Effector memory CD4-positive, alpha-beta T cell (primary cell): Measurements from ENCODE around the gene PLCL1.

Experiments used
- DNase-seq, 3 donors: peaks; one replicate each; pipeline ENCODE4 v3.0.0-alpha.2; 2020
- H3K27ac ChIP-seq: 2 replicates; pipeline ENCODE4 v1.7.0; 2013; ENCODE audit warnings: mild to moderate bottlenecking, low read length, moderate library complexity; ENCODE audit not compliant: insufficient read depth, poor library complexity, severe bottlenecking
- H3K27me3 ChIP-seq: replicated peaks from 2 replicates; pipeline ENCODE4 v1.7.0; 2013; ENCODE audit warnings: mild to moderate bottlenecking, low read length; ENCODE audit not compliant: insufficient read depth, control insufficient read depth, poor library complexity, severe bottlenecking
- H3K36me3 ChIP-seq: 2 replicates; pipeline ENCODE4 v1.7.0; 2013; ENCODE audit warnings: mild to moderate bottlenecking, low read length, moderate library complexity; ENCODE audit not compliant: control insufficient read depth, insufficient read depth
- H3K4me1 ChIP-seq: 2 replicates; pipeline ENCODE4 v1.7.0; 2013; ENCODE audit warnings: low read length, mild to moderate bottlenecking; ENCODE audit not compliant: control insufficient read depth, insufficient read depth, poor library complexity, severe bottlenecking
- H3K4me3 ChIP-seq: 2 replicates; pipeline ENCODE4 v1.7.0; 2013; ENCODE audit warnings: low read length, low read depth, mild to moderate bottlenecking; ENCODE audit not compliant: insufficient read depth, poor library complexity, severe bottlenecking
- H3K9me3 ChIP-seq: 2 replicates; pipeline ENCODE4 v1.7.0; 2013; ENCODE audit warnings: mild to moderate bottlenecking, low read length, moderate library complexity; ENCODE audit not compliant: control insufficient read depth

The PLCL1 gene

GRCh38 chr2:197838036-197838435 lies 33.6 kb downstream of the PLCL1 start:
- Histone ChIP-seq H3K27ac (peak overlapping the region; percentile 66), H3K9me3 (no peaks in the 10 kb centered on the region), H3K4me3 (peak overlapping the region; percentile 41), H3K36me3 (no peaks in the 10 kb centered on the region), H3K27me3 (no peaks in the 10 kb centered on the region), H3K4me1 (peaks cover 22% of the 10 kb centered on the region)
- no peak for DNase-seq

GRCh38 chr2:197838579-197838978 lies 34.2 kb downstream of the PLCL1 start:
- H3K4me1 ChIP-seq, result peaks cover 22% of the 10 kb centered on the region
- no peak for DNase-seq
- peak overlapping the region; percentile 41 for H3K4me3 ChIP-seq
- peak overlapping the region; percentile 66 for H3K27ac ChIP-seq
- H3K36me3 ChIP-seq, result no peaks in the 10 kb centered on the region
- H3K27me3 ChIP-seq, result no peaks in the 10 kb centered on the region
- no peaks in the 10 kb centered on the region for H3K9me3 ChIP-seq

- Histone ChIP-seq H3K36me3 (no peaks in the 10 kb centered on the region), H3K27ac (no peak overlapping the region), H3K4me1 (peaks cover 22% of the 10 kb centered on the region), H3K27me3 (no peaks in the 10 kb centered on the region), H3K9me3 (no peaks in the 10 kb centered on the region), H3K4me3 (no peak overlapping the region)
- no peak for DNase-seq
These were observed 34.9 kb downstream of the PLCL1 start for GRCh38 chr2:197839327-197839726.

- Histone ChIP-seq H3K36me3 (no peaks in the 10 kb centered on the region), H3K27ac (no peak overlapping the region), H3K4me1 (peaks cover 22% of the 10 kb centered on the region), H3K9me3 (no peaks in the 10 kb centered on the region), H3K27me3 (no peaks in the 10 kb centered on the region), H3K4me3 (no peak overlapping the region)
- DNase-seq, result no peak
These were observed 35.5 kb downstream of the PLCL1 start for GRCh38 chr2:197839856-197840255.

GRCh38 chr2:197846128-197846527 lies 41.7 kb downstream of the PLCL1 start:
- no peak for DNase-seq
- H3K27ac ChIP-seq, result no peak overlapping the region
- H3K9me3 ChIP-seq, result no peaks in the 10 kb centered on the region
- no peaks in the 10 kb centered on the region for H3K27me3 ChIP-seq
- no peak overlapping the region for H3K4me3 ChIP-seq
- peaks cover 14% of the 10 kb centered on the region for H3K4me1 ChIP-seq
- no peaks in the 10 kb centered on the region for H3K36me3 ChIP-seq

GRCh38 chr2:197846777-197847176 lies 42.4 kb downstream of the PLCL1 start:
- Histone ChIP-seq H3K36me3 (no peaks in the 10 kb centered on the region), H3K27me3 (no peaks in the 10 kb centered on the region), H3K4me3 (no peak overlapping the region), H3K4me1 (peaks cover 14% of the 10 kb centered on the region), H3K9me3 (no peaks in the 10 kb centered on the region), H3K27ac (no peak overlapping the region)
- no peak for DNase-seq

GRCh38 chr2:197847651-197848401 lies 43.4 kb downstream of the PLCL1 start:
- H3K36me3 ChIP-seq, result no peaks in the 10 kb centered on the region
- H3K27me3 ChIP-seq, result no peaks in the 10 kb centered on the region
- peaks cover 14% of the 10 kb centered on the region for H3K4me1 ChIP-seq
- peak overlapping the region; percentile 61 for H3K27ac ChIP-seq
- DNase-seq, result no peak
- peak overlapping the region; percentile 8 for H3K4me3 ChIP-seq
- no peaks in the 10 kb centered on the region for H3K9me3 ChIP-seq

- Histone ChIP-seq H3K4me3 (no peak overlapping the region), H3K4me1 (peaks cover 14% of the 10 kb centered on the region), H3K27ac (peak overlapping the region; percentile 61), H3K36me3 (no peaks in the 10 kb centered on the region), H3K27me3 (no peaks in the 10 kb centered on the region), H3K9me3 (no peaks in the 10 kb centered on the region)
- DNase-seq, result no peak
These were observed 44.2 kb downstream of the PLCL1 start for GRCh38 chr2:197848602-197849001.

- Histone ChIP-seq H3K4me1 (peaks cover 14% of the 10 kb centered on the region), H3K27ac (no peak overlapping the region)
These were observed 46.6 kb downstream of the PLCL1 start for GRCh38 chr2:197850882-197851450.

GRCh38 chr2:197851451-197851850 lies 47.1 kb downstream of the PLCL1 start:
- Histone ChIP-seq H3K27ac (no peak overlapping the region), H3K27me3 (no peaks in the 10 kb centered on the region), H3K9me3 (no peaks in the 10 kb centered on the region), H3K4me3 (no peak overlapping the region), H3K4me1 (peaks cover 14% of the 10 kb centered on the region), H3K36me3 (no peaks in the 10 kb centered on the region)
- DNase-seq, result no peak

More at GRCh38 chr2:197850882-197851450, 46.6 kb downstream of the PLCL1 start:
- Histone ChIP-seq H3K27me3 (no peaks in the 10 kb centered on the region), H3K36me3 (no peaks in the 10 kb centered on the region), H3K4me3 (no peak overlapping the region), H3K9me3 (no peaks in the 10 kb centered on the region)
- no peak for DNase-seq
